Ascending aorta (tissue), 2 donors: ENCODE results near the gene RPTOR. TPM values are rescaled to one million over a fixed set of nuclear protein-coding genes. Genes with fewer than 3 reads are reported as not detected.

Experiments used
- DNase-seq, 2 donors: peaks; one replicate each; pipeline ENCODE4 v3.0.0-alpha.2; 2019; ENCODE audit warnings: low spot score in 2 of 2
- H3K27ac ChIP-seq, 2 donors: fragments of 200-600 bp; sonication (generic); one replicate each; pipeline ENCODE4 v1.5.1; 2016 to 2017; ENCODE audit warnings: mild to moderate bottlenecking in 1 of 2
- H3K27me3 ChIP-seq: fragments of 200-600 bp; sonication (generic); one replicate; pipeline ENCODE4 v1.5.1; 2017
- H3K36me3 ChIP-seq, 2 donors: fragments of 200-600 bp; sonication (generic); one replicate each; pipeline ENCODE4 v1.5.1; 2016
- H3K4me1 ChIP-seq, 2 donors: fragments of 200-600 bp; sonication (generic); one replicate each; pipeline ENCODE4 v1.5.1; 2016 to 2017; ENCODE audit warnings: mild to moderate bottlenecking in 1 of 2
- H3K4me3 ChIP-seq, 2 donors: fragments of 200-600 bp; sonication (generic); one replicate each; pipeline ENCODE4 v1.5.1; 2016 to 2017; ENCODE audit warnings: mild to moderate bottlenecking in 1 of 2
- H3K9me3 ChIP-seq, 2 donors: fragments of 200-600 bp; sonication (generic); one replicate each; pipeline ENCODE4 v1.5.1; 2016
- intact Hi-C: fragments of 100-400 bp; cut with DNase I; formaldehyde crosslinking; loops from one replicate; pipeline ENCODE4 v1.15.1; 2023
- total RNA-seq: library from RNA; depleted of rRNA; stranded (reverse); fragments of >200 nt; gene quantifications from one replicate; pipeline ENCODE4 v1.1.0, GENCODE V29; 2016
- TF ChIP-seq, protein P1 (sequence below), 3 experiments: fragments of 200-600 bp in 2 of 3; fragments of 450-650 bp in 1 of 3; sonication (generic) in 2 of 3; IDR thresholded peaks; one replicate each; pipeline ENCODE4 v1.5.1; 2016 to 2019; ENCODE audit warnings: antibody characterized with exemption in 3 of 3, mild to moderate bottlenecking in 1 of 3, moderate library complexity in 1 of 3

The RPTOR gene
- total RNA-seq, 1 donor from 2014 or later: 36.1 TPM

DNA sequence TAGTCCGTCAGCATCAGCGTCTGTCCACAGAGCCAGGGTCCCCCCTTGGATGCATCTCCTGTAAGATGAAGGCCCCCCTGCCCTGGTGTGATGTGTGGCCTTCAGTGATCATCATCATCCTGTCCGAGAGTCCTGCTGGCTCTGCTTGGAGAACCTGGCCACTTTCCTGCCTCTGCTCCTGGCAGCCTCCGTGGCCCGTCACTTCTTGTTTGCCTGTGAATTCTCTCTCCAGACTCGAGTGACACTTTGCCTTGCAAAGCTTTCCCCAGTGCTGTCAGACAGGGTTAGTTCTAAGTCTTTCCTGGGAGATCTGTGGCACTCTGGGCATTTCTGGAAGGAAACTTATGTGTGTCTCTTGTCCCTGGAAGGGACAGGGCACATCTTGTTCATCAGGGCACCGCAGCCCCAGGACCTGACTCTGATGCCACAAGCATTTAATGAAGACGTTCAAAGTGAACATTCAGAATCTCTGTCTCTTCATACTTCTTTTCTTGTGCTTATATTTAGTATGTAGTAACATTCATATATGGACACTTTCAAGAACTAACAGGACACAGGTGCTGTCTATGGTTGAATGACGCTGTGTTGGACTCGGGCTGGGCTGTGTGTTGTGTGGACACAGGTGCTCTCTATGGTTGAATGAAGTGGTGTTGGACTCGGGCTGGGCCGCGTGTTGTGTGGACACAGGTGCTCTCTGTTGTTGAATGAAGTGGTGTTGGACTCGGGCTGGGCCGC, 68.5 kb downstream of the RPTOR start:
- TF ChIP-seq, protein P1, sequence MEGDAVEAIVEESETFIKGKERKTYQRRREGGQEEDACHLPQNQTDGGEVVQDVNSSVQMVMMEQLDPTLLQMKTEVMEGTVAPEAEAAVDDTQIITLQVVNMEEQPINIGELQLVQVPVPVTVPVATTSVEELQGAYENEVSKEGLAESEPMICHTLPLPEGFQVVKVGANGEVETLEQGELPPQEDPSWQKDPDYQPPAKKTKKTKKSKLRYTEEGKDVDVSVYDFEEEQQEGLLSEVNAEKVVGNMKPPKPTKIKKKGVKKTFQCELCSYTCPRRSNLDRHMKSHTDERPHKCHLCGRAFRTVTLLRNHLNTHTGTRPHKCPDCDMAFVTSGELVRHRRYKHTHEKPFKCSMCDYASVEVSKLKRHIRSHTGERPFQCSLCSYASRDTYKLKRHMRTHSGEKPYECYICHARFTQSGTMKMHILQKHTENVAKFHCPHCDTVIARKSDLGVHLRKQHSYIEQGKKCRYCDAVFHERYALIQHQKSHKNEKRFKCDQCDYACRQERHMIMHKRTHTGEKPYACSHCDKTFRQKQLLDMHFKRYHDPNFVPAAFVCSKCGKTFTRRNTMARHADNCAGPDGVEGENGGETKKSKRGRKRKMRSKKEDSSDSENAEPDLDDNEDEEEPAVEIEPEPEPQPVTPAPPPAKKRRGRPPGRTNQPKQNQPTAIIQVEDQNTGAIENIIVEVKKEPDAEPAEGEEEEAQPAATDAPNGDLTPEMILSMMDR (IDR thresholded peaks at IDR 0.05): no peak
- no peaks in the 10 kb centered on the region for H3K36me3 ChIP-seq
- DNase-seq: no peak
- H3K27ac ChIP-seq: no peak overlapping the region
- no peaks in the 10 kb centered on the region for H3K27me3 ChIP-seq
- no peaks in the 10 kb centered on the region for H3K9me3 ChIP-seq
- H3K4me3 ChIP-seq: no peak overlapping the region
- intact Hi-C loops: no loop called here
- H3K4me1 ChIP-seq: no peaks in the 10 kb centered on the region

DNA sequence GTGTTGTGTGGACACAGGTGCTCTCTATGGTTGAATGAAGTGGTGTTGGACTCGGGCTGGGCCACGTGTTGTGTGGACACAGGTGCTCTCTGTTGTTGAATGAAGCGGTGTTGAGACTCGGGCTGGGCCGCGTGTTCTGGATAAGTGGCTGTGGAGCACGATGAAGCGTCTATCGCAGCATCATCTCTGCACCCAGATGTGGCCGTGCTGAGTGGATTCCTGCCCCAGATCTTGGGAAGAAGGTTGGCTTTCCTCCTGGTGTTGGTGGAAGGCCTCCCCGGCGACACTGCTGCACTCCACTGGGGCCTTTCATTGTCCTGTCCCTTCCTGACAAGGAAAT, 69.1 kb downstream of the RPTOR start:
- H3K4me1 ChIP-seq: no peaks in the 10 kb centered on the region
- no peaks in the 10 kb centered on the region for H3K9me3 ChIP-seq
- intact Hi-C loops: no loop called here
- no peaks in the 10 kb centered on the region for H3K27me3 ChIP-seq
- no peak overlapping the region for H3K4me3 ChIP-seq
- no peaks in the 10 kb centered on the region for H3K36me3 ChIP-seq
- H3K27ac ChIP-seq: no peak overlapping the region
- TF ChIP-seq, protein P1 (IDR thresholded peaks at IDR 0.05): no peak
- DNase-seq: no peak

DNA sequence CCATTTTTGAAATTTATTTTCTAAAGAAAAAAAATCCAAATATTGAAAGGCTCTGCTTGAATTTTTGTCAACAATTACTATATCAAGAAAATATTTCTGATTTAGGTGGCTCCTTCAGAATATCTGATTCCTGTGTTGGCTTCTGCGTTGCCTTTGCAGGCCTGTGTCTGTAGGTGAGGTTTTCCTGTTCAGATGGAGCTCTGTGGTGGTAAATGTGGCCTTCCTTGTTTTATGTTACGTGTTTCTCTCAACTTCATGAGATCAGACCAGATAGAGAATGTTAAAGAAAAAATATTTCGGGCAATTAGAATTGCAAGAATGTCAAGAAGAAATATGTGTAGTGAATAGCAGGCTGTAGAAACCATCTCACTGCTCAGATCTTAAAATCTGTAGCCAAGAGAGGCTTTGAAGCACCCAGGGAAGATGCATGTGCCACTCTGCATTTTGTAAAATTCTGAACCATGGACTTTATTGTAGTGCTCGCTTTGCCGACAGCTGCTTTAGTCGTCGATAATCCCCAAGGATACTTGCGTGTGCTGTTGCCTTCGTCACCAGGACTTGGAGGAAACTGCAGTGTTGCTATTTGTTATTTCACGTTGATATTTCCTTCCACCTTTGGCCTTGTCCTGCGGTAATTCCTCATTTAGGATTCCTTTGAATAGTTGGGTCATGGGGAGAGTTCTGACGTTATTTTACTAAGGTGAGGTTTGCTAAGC, 69.9 kb downstream of the RPTOR start:
- Histone ChIP-seq H3K36me3 (no peaks in the 10 kb centered on the region), H3K9me3 (no peaks in the 10 kb centered on the region), H3K4me1 (no peaks in the 10 kb centered on the region), H3K4me3 (no peak overlapping the region), H3K27me3 (no peaks in the 10 kb centered on the region), H3K27ac (no peak overlapping the region)
- intact Hi-C loops: no loop called here
- DNase-seq: no peak
- TF ChIP-seq, protein P1 (IDR thresholded peaks at IDR 0.05): no peak

DNA sequence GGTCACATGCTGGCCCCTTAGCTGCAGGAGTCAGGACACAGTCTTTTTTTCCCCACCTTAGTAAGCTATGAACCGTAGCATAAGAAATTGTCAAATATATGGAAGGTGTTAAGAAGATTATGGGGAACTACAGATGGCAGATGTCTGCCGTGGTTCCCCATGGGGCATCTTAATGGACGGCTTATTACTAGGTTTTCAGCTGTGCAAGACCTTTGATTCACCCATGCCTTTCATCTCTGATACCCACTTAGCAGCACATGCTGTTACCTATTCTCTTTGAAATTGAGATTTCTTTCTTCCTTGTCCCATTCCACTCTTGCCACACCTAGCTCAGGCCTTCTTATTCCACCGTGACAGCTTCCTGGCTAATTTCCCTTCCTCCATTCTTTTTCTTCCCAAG, 70.7 kb downstream of the RPTOR start:
- no peak for DNase-seq
- Histone ChIP-seq H3K9me3 (no peaks in the 10 kb centered on the region), H3K27me3 (no peaks in the 10 kb centered on the region), H3K4me1 (no peaks in the 10 kb centered on the region), H3K4me3 (no peak overlapping the region), H3K27ac (no peak overlapping the region), H3K36me3 (no peaks in the 10 kb centered on the region)
- TF ChIP-seq, protein P1 (IDR thresholded peaks at IDR 0.05): no peak
- intact Hi-C loops: no loop called here

DNA sequence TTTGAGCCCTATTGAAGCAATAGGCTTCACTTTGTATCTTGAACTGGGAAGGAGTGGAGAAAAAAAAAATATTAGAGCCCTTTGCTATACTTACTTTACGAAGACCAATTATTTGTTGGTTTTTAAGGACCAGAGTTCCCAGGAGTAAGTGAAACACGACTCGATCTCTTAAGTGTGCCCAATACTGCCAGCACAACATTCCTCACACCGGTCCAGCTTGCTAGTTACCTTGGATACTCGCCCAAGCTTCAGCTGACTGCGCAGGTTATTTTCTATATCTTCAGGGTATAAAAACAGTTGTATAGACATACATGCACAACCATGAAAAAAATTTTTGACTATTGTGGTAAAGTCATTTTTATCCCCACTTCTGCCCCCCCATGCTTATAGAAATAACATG, 72.1 kb downstream of the RPTOR start:
- Histone ChIP-seq H3K36me3 (no peaks in the 10 kb centered on the region), H3K27ac (no peak overlapping the region), H3K9me3 (no peaks in the 10 kb centered on the region), H3K27me3 (no peaks in the 10 kb centered on the region), H3K4me1 (no peaks in the 10 kb centered on the region), H3K4me3 (no peak overlapping the region)
- TF ChIP-seq, protein P1 (IDR thresholded peaks at IDR 0.05): no peak
- no peak for DNase-seq
- intact Hi-C loops: no loop called here
